ENCODE measurements around the gene SAP30BP.

Gene SAP30BP

GRCh38 chr17:75719732-75720131 lies 52.6 kb downstream of the SAP30BP start:
- H3K27me3 ChIP-seq (ENCODE audit: control insufficient read depth, insufficient read depth, low read length), result no peaks in the 10 kb centered on the region
- peaks cover 1% of the 10 kb centered on the region for H3K36me3 ChIP-seq (ENCODE audit: control insufficient read depth, insufficient read depth, low read length)
- H3K9ac ChIP-seq (ENCODE audit: low read length), result no peak overlapping the region
- no peaks in the 10 kb centered on the region for H3K9me3 ChIP-seq (ENCODE audit: control insufficient read depth, low read length)
- H3K4me3 ChIP-seq (ENCODE audit: low read length), result no peak overlapping the region
- peaks cover 34% of the 10 kb centered on the region for H3K4me1 ChIP-seq (ENCODE audit: control insufficient read depth, insufficient read depth, low read length)

- peaks cover 10% of the 10 kb centered on the region for H3K36me3 ChIP-seq (ENCODE audit: control insufficient read depth, insufficient read depth, low read length)
- H3K27me3 ChIP-seq (ENCODE audit: control insufficient read depth, insufficient read depth, low read length), result no peaks in the 10 kb centered on the region
- peak within 1 kb of the TSS; percentile 75 for H3K4me3 ChIP-seq (ENCODE audit: low read length)
- peaks cover 41% of the 10 kb centered on the region for H3K4me1 ChIP-seq (ENCODE audit: control insufficient read depth, insufficient read depth, low read length)
- peak within 1 kb of the TSS; percentile 92 for H3K9ac ChIP-seq (ENCODE audit: low read length)
- H3K9me3 ChIP-seq (ENCODE audit: control insufficient read depth, low read length), result no peaks in the 10 kb centered on the region
Observed at GRCh38 chr17:75720656-75721462, 53.7 kb downstream of the SAP30BP start, which contains the start of gene ITGB4. Gene ITGB4, plus strand, starts transcription at chr17:75721459. Its CDS starts 3,245 bp downstream, at chr17:75724704.

GRCh38 chr17:75721463-75722011 lies 54.4 kb downstream of the SAP30BP start:
- peak overlapping the region; percentile 92 for H3K9ac ChIP-seq (ENCODE audit: low read length)
- no peaks in the 10 kb centered on the region for H3K27me3 ChIP-seq (ENCODE audit: control insufficient read depth, insufficient read depth, low read length)

GRCh38 chr17:75722076-75722475 lies 54.9 kb downstream of the SAP30BP start:
- Histone ChIP-seq H3K9me3 (ENCODE audit: control insufficient read depth, low read length) (no peaks in the 10 kb centered on the region), H3K4me1 (ENCODE audit: control insufficient read depth, insufficient read depth, low read length) (peaks cover 43% of the 10 kb centered on the region), H3K36me3 (ENCODE audit: control insufficient read depth, insufficient read depth, low read length) (peaks cover 14% of the 10 kb centered on the region), H3K27me3 (ENCODE audit: control insufficient read depth, insufficient read depth, low read length) (no peaks in the 10 kb centered on the region), H3K4me3 (ENCODE audit: low read length) (peak overlapping the region; percentile 75), H3K9ac (ENCODE audit: low read length) (peak overlapping the region; percentile 92)

More at GRCh38 chr17:75721463-75722011, 54.4 kb downstream of the SAP30BP start:
- Histone ChIP-seq H3K4me3 (ENCODE audit: low read length) (peak overlapping the region; percentile 75), H3K9me3 (ENCODE audit: control insufficient read depth, low read length) (no peaks in the 10 kb centered on the region), H3K36me3 (ENCODE audit: control insufficient read depth, insufficient read depth, low read length) (peaks cover 13% of the 10 kb centered on the region), H3K4me1 (ENCODE audit: control insufficient read depth, insufficient read depth, low read length) (peaks cover 43% of the 10 kb centered on the region)

GRCh38 chr17:75722542-75723095 lies 55.5 kb downstream of the SAP30BP start:
- Histone ChIP-seq H3K9me3 (ENCODE audit: control insufficient read depth, low read length) (no peaks in the 10 kb centered on the region), H3K36me3 (ENCODE audit: control insufficient read depth, insufficient read depth, low read length) (peaks cover 19% of the 10 kb centered on the region), H3K4me1 (ENCODE audit: control insufficient read depth, insufficient read depth, low read length) (peaks cover 43% of the 10 kb centered on the region), H3K4me3 (ENCODE audit: low read length) (peak overlapping the region; percentile 75), H3K27me3 (ENCODE audit: control insufficient read depth, insufficient read depth, low read length) (no peaks in the 10 kb centered on the region), H3K9ac (ENCODE audit: low read length) (peak overlapping the region; percentile 92)

- peak overlapping the region; percentile 92 for H3K9ac ChIP-seq (ENCODE audit: low read length)
- H3K9me3 ChIP-seq (ENCODE audit: control insufficient read depth, low read length), result no peaks in the 10 kb centered on the region
- peaks cover 43% of the 10 kb centered on the region for H3K4me1 ChIP-seq (ENCODE audit: control insufficient read depth, insufficient read depth, low read length)
- peak overlapping the region; percentile 75 for H3K4me3 ChIP-seq (ENCODE audit: low read length)
- H3K36me3 ChIP-seq (ENCODE audit: control insufficient read depth, insufficient read depth, low read length), result peaks cover 25% of the 10 kb centered on the region
- no peaks in the 10 kb centered on the region for H3K27me3 ChIP-seq (ENCODE audit: control insufficient read depth, insufficient read depth, low read length)
Observed at GRCh38 chr17:75723171-75723930, 56.2 kb downstream of the SAP30BP start.

GRCh38 chr17:75724016-75725003 lies 57.2 kb downstream of the SAP30BP start:
- H3K36me3 ChIP-seq (ENCODE audit: control insufficient read depth, insufficient read depth, low read length), result peaks cover 26% of the 10 kb centered on the region
- H3K27me3 ChIP-seq (ENCODE audit: control insufficient read depth, insufficient read depth, low read length), result no peaks in the 10 kb centered on the region
- no peaks in the 10 kb centered on the region for H3K9me3 ChIP-seq (ENCODE audit: control insufficient read depth, low read length)
- H3K4me3 ChIP-seq (ENCODE audit: low read length), result no peak overlapping the region
- H3K4me1 ChIP-seq (ENCODE audit: control insufficient read depth, insufficient read depth, low read length), result peaks cover 43% of the 10 kb centered on the region
- peak overlapping the region; percentile 92 for H3K9ac ChIP-seq (ENCODE audit: low read length)

- peaks cover 26% of the 10 kb centered on the region for H3K36me3 ChIP-seq (ENCODE audit: control insufficient read depth, insufficient read depth, low read length)
- no peak overlapping the region for H3K9ac ChIP-seq (ENCODE audit: low read length)
- H3K4me3 ChIP-seq (ENCODE audit: low read length), result no peak overlapping the region
- H3K4me1 ChIP-seq (ENCODE audit: control insufficient read depth, insufficient read depth, low read length), result peaks cover 34% of the 10 kb centered on the region
- H3K27me3 ChIP-seq (ENCODE audit: control insufficient read depth, insufficient read depth, low read length), result no peaks in the 10 kb centered on the region
- no peaks in the 10 kb centered on the region for H3K9me3 ChIP-seq (ENCODE audit: control insufficient read depth, low read length)
Observed at GRCh38 chr17:75725504-75725903, 58.4 kb downstream of the SAP30BP start.

- Histone ChIP-seq H3K4me3 (ENCODE audit: low read length) (no peak overlapping the region), H3K4me1 (ENCODE audit: control insufficient read depth, insufficient read depth, low read length) (peaks cover 37% of the 10 kb centered on the region), H3K9ac (ENCODE audit: low read length) (no peak overlapping the region), H3K27me3 (ENCODE audit: control insufficient read depth, insufficient read depth, low read length) (no peaks in the 10 kb centered on the region), H3K9me3 (ENCODE audit: control insufficient read depth, low read length) (no peaks in the 10 kb centered on the region), H3K36me3 (ENCODE audit: control insufficient read depth, insufficient read depth, low read length) (peaks cover 32% of the 10 kb centered on the region)
Observed at GRCh38 chr17:75727391-75727790, 60.3 kb downstream of the SAP30BP start.

GRCh38 chr17:75729351-75729750 lies 62.2 kb downstream of the SAP30BP start:
- Histone ChIP-seq H3K36me3 (ENCODE audit: control insufficient read depth, insufficient read depth, low read length) (peaks cover 34% of the 10 kb centered on the region), H3K4me3 (ENCODE audit: low read length) (no peak overlapping the region), H3K4me1 (ENCODE audit: control insufficient read depth, insufficient read depth, low read length) (peaks cover 23% of the 10 kb centered on the region), H3K27me3 (ENCODE audit: control insufficient read depth, insufficient read depth, low read length) (no peaks in the 10 kb centered on the region), H3K9ac (ENCODE audit: low read length) (no peak overlapping the region), H3K9me3 (ENCODE audit: control insufficient read depth, low read length) (no peaks in the 10 kb centered on the region)

GRCh38 chr17:75730065-75730464 lies 62.9 kb downstream of the SAP30BP start:
- Histone ChIP-seq H3K9ac (ENCODE audit: low read length) (no peak overlapping the region), H3K4me1 (ENCODE audit: control insufficient read depth, insufficient read depth, low read length) (peaks cover 18% of the 10 kb centered on the region), H3K4me3 (ENCODE audit: low read length) (no peak overlapping the region), H3K9me3 (ENCODE audit: control insufficient read depth, low read length) (no peaks in the 10 kb centered on the region), H3K27me3 (ENCODE audit: control insufficient read depth, insufficient read depth, low read length) (no peaks in the 10 kb centered on the region), H3K36me3 (ENCODE audit: control insufficient read depth, insufficient read depth, low read length) (peaks cover 31% of the 10 kb centered on the region)

Measured in mucosa of stomach (tissue), 1 donor.